Bronchial epithelial cell (primary cell): Measurements from ENCODE around the gene PTX3. TPM values are rescaled to one million over a fixed set of nuclear protein-coding genes. Genes with fewer than 3 reads are reported as not detected.

Experiments
- DNase-seq: peaks from one replicate; pipeline ENCODE4 v3.0.0-alpha.2; 2010; ENCODE audit warnings: low read depth
- FAIRE-seq: peaks from 2 replicates; lab custom pipeline; 2011; peaks lifted over from hg19 to GRCh38; lab: Jason Lieb, UNC
- H3K27me3 ChIP-seq: 2 replicates; pipeline ENCODE4 v1.5.1; 2011; ENCODE audit warnings: low read length; ENCODE audit not compliant: control insufficient read depth, insufficient read depth
- H3K36me3 ChIP-seq: 2 replicates; pipeline ENCODE4 v1.5.1; 2011; ENCODE audit warnings: low read length; ENCODE audit not compliant: control insufficient read depth, insufficient read depth
- H3K4me3 ChIP-seq: 2 replicates; pipeline ENCODE4 v1.5.1; 2011; ENCODE audit warnings: mild to moderate bottlenecking, low read depth, low read length, control low read depth
- total RNA-seq: library from RNA; depleted of rRNA; stranded (reverse); fragments of >200 nt; gene quantifications from 2 replicates; pipeline ENCODE4 v1.2.1, GENCODE V29; 2014
- TF ChIP-seq, protein P1 (sequence below): IDR thresholded peaks from 2 replicates; pipeline ENCODE4 v1.5.1; 2011; ENCODE audit warnings: mild to moderate bottlenecking, moderate library complexity, low read length, control low read depth, inconsistent platforms; ENCODE audit not compliant: insufficient read depth, severe bottlenecking

The PTX3 gene
- total RNA-seq, 1 donor from 2014 or later = 4.2 TPM

DNA sequence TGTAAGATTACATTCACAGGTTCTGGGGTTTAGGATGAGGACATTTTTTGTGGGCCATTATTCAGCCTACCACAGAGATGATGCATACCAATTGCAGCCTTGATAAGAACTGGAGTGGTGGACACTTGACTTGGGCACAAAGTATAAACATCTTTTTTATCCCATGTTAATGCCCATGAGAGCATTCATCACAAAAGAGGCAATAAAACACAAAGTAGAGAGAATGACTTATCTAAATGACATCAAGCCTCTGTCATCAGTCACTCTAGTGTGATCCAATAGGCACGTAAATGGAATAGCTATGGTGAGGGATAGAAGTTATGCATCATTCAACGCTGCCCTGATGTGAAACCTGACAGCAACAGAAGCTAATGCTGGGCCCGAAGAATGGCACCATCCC lies 40.8 kb downstream of the PTX3 start:
- DNase-seq = no peak
- Histone ChIP-seq H3K36me3 (no peaks in the 10 kb centered on the region), H3K27me3 (no peaks in the 10 kb centered on the region), H3K4me3 (no peak overlapping the region)
- no peak for FAIRE-seq
- TF ChIP-seq, protein P1, sequence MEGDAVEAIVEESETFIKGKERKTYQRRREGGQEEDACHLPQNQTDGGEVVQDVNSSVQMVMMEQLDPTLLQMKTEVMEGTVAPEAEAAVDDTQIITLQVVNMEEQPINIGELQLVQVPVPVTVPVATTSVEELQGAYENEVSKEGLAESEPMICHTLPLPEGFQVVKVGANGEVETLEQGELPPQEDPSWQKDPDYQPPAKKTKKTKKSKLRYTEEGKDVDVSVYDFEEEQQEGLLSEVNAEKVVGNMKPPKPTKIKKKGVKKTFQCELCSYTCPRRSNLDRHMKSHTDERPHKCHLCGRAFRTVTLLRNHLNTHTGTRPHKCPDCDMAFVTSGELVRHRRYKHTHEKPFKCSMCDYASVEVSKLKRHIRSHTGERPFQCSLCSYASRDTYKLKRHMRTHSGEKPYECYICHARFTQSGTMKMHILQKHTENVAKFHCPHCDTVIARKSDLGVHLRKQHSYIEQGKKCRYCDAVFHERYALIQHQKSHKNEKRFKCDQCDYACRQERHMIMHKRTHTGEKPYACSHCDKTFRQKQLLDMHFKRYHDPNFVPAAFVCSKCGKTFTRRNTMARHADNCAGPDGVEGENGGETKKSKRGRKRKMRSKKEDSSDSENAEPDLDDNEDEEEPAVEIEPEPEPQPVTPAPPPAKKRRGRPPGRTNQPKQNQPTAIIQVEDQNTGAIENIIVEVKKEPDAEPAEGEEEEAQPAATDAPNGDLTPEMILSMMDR = no peak

DNA sequence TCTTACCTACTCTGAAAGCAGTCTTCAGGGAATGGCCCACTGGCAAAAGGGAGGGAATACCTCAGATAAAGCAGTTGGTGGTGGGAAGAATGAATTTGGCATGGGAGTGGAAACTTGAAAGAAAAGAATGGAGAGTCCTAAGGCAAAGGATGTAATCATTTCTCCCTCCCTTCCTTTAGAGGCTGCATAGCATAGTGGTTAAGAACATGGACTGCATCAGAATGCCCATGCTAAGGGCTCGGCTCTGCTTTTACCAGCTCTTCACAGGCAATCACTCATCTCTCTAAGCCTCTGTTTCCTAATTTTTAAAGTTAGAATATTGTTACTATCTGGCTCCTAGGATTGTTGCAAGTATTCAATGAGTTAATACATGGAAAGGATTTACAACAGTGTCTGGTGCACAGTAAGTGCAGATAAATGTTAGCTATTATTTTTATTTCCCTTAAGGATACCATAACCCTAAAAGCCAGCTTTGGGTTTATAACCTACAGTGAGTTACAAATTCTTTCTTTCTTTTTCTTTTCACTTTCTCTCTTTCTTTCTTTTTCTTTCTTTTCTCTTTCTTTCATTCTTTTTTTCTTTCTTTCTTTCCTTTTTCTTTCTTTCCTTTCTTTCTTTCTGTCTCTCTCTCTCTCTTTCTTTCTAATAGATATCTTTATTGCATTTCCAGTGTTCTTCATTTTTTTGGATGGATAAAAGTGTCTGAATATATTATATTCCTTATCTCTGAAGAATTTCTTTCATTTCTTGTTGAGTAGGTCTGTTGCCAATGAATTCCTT lies 43.0 kb downstream of the PTX3 start:
- DNase-seq (no peak), FAIRE-seq (no peak)
- Histone ChIP-seq H3K4me3 (no peak overlapping the region), H3K27me3 (no peaks in the 10 kb centered on the region), H3K36me3 (no peaks in the 10 kb centered on the region)
- TF ChIP-seq, protein P1 = no peak

GRCh38 chr3:157487339-157487738 lies 50.7 kb downstream of the PTX3 start:
- Histone ChIP-seq H3K36me3 (no peaks in the 10 kb centered on the region), H3K27me3 (no peaks in the 10 kb centered on the region), H3K4me3 (no peak overlapping the region)
- no peak for FAIRE-seq
- DNase-seq = no peak
- TF ChIP-seq, protein P1 = no peak

DNA sequence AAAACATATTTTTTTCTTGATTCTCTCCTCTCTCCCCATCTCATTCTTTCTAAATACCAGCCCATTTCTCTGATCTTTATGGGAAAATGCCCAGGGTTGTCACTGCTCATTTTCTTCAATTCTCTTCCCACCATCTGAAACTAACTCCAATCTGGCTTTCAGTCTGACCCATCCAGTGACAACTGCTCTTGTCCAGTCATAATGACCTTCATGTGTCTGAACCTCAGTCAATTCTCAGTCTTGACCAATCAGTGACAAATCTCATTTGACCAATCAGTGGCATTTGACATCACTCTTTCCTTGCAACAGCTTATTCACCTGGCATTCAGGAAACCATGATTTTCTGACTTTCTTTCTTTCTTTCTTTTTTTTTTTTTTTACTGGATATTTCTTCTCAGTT lies 51.5 kb downstream of the PTX3 start:
- Histone ChIP-seq H3K27me3 (no peaks in the 10 kb centered on the region), H3K4me3 (no peak overlapping the region), H3K36me3 (no peaks in the 10 kb centered on the region)
- TF ChIP-seq, protein P1 = no peak
- DNase-seq (no peak), FAIRE-seq (no peak)

GRCh38 chr3:157491136-157491535 lies 54.5 kb downstream of the PTX3 start:
- FAIRE-seq (no peak), DNase-seq (peak; percentile 13)
- TF ChIP-seq, protein P1 = no peak
- no peaks in the 10 kb centered on the region for H3K27me3 ChIP-seq
- H3K4me3 ChIP-seq = no peak overlapping the region
- no peaks in the 10 kb centered on the region for H3K36me3 ChIP-seq

Other genes starting within 250 kb of the PTX3 start
- 0.64 and 1.3 TPM in 2 replicates for gene VEPH1, start 66.6 kb downstream of the PTX3 start, total RNA-seq